Measurements from ENCODE around the gene ZGLP1. TPM values are rescaled to one million over a fixed set of nuclear protein-coding genes. Genes with fewer than 3 reads are reported as not detected.

ZGLP1 gene
- total and polyA plus RNA-seq, 2 of the 13 experiments (the other 11 are each of a cell fraction or from before 2014, with no cell fraction given), result 2.4 to 3.0 TPM

GRCh38 chr19:10289167-10289835, 20.3 kb downstream of the ZGLP1 start (continued):
- TF ChIP-seq ZNF329 (CRISPR knock-in tag; IDR thresholded peaks at IDR 0.05; ENCODE audit: low read depth) (peak; percentile 72; the same call in 1 of the 2 replicates), ZNF749 (CRISPR knock-in tag; IDR thresholded peaks at IDR 0.05; ENCODE audit: borderline replicate concordance) (no peak), ZNF687 (CRISPR knock-in tag; IDR thresholded peaks at IDR 0.05) (peak; percentile 94), HNF1B (CRISPR knock-in tag; IDR thresholded peaks at IDR 0.05) (peak; percentile 35; the same call in 1 of the 2 replicates), PBX3 (CRISPR knock-in tag; IDR thresholded peaks at IDR 0.05; ENCODE audit: borderline replicate concordance) (no peak), FOXA1 (IDR thresholded peaks at IDR 0.05) (no peak), FOXA1 (CRISPR knock-in tag; IDR thresholded peaks at IDR 0.05) (peak; percentile 56; the same call in 1 of the 2 replicates), ZFP90 (CRISPR knock-in tag; IDR thresholded peaks at IDR 0.05; ENCODE audit: borderline replicate concordance) (0 out of 2 replicates have a peak, but pooled peaks have one; percentile 45), CAMTA2 (CRISPR knock-in tag; IDR thresholded peaks at IDR 0.05; ENCODE audit: borderline replicate concordance) (peak; percentile 58; the same call in 1 of the 2 replicates), RARA (CRISPR knock-in tag; IDR thresholded peaks at IDR 0.05) (0 out of 2 replicates have a peak, but pooled peaks have one; percentile 25), NR2F1 (CRISPR knock-in tag; IDR thresholded peaks at IDR 0.05) (no peak), SP1 (IDR thresholded peaks at IDR 0.05) (no peak), SP1 (CRISPR knock-in tag; IDR thresholded peaks at IDR 0.05) (peak; percentile 43; the same call in 1 of the 2 replicates), SNAI1 (CRISPR knock-in tag; IDR thresholded peaks at IDR 0.05; ENCODE audit: borderline replicate concordance) (peak; percentile 44; the same call in 1 of the 2 replicates), ZBTB38 (CRISPR knock-in tag; IDR thresholded peaks at IDR 0.05) (peak; percentile 35; the same call in 1 of the 2 replicates), TMF1 (CRISPR knock-in tag; IDR thresholded peaks at IDR 0.05; ENCODE audit: low read depth) (0 out of 2 replicates have a peak, but pooled peaks have one; percentile 37), ZNF510 (CRISPR knock-in tag; IDR thresholded peaks at IDR 0.05; ENCODE audit: low read depth) (0 out of 2 replicates have a peak, but pooled peaks have one; percentile 53), ZNF891 (CRISPR knock-in tag; IDR thresholded peaks at IDR 0.05) (peak; percentile 58), HES4 (CRISPR knock-in tag; IDR thresholded peaks at IDR 0.05; ENCODE audit: borderline replicate concordance) (no peak), SP5 (CRISPR knock-in tag; IDR thresholded peaks at IDR 0.05; ENCODE audit: borderline replicate concordance, low read depth) (peak; percentile 47; the same call in 1 of the 2 replicates)

Measured in HepG2 (cell line).